H9 (cell line): ENCODE results near the gene EOLA2. TPM values are rescaled to one million over a fixed set of nuclear protein-coding genes. Genes with fewer than 3 reads are reported as not detected.

ENCODE experiments used
- DNase-seq: peaks from one replicate; pipeline ENCODE4 v3.0.0-alpha.2; 2017
- H2AFZ ChIP-seq: one replicate; pipeline ENCODE4 v1.6.1; 2013; ENCODE audit warnings: mild to moderate bottlenecking, low read length, control low read depth, moderate library complexity
- H2AK5ac ChIP-seq: 2 replicates; pipeline ENCODE4 v1.6.1; 2013; ENCODE audit warnings: low read length, control low read depth, mixed read lengths; ENCODE audit not compliant: insufficient read length
- H2BK120ac ChIP-seq: one replicate; pipeline ENCODE4 v1.6.1; 2013; ENCODE audit warnings: low read depth, mild to moderate bottlenecking, low read length, control low read depth, inconsistent platforms; ENCODE audit not compliant: poor library complexity, severe bottlenecking
- H2BK12ac ChIP-seq: 2 replicates; pipeline ENCODE4 v1.6.1; 2013; ENCODE audit warnings: low read length, control low read depth, mixed read lengths, low read depth; ENCODE audit not compliant: insufficient read length
- H2BK15ac ChIP-seq: 2 replicates; pipeline ENCODE4 v1.6.1; 2013; ENCODE audit warnings: low read depth, low read length, control low read depth
- H2BK20ac ChIP-seq: one replicate; pipeline ENCODE4 v1.6.1; 2013; ENCODE audit warnings: low read depth, mild to moderate bottlenecking, low read length, control low read depth, inconsistent platforms; ENCODE audit not compliant: poor library complexity, severe bottlenecking
- H2BK5ac ChIP-seq: 2 replicates; pipeline ENCODE4 v1.6.1; 2013; ENCODE audit warnings: low read length, control low read depth, mixed read lengths; ENCODE audit not compliant: insufficient read length
- H3K14ac ChIP-seq: 2 replicates; pipeline ENCODE4 v1.6.1; 2013; ENCODE audit warnings: low read length, control low read depth; ENCODE audit not compliant: insufficient read depth
- H3K18ac ChIP-seq: 2 replicates; pipeline ENCODE4 v1.6.1; 2013; ENCODE audit warnings: low read depth, mild to moderate bottlenecking, mixed read lengths, low read length, control low read depth; ENCODE audit not compliant: insufficient read length
- H3K23ac ChIP-seq: 2 replicates; pipeline ENCODE4 v1.6.1; 2013; ENCODE audit warnings: low read length, control low read depth, mixed read lengths, low read depth; ENCODE audit not compliant: insufficient read length
- H3K23me2 ChIP-seq: 2 replicates; pipeline ENCODE4 v1.6.1; 2013; ENCODE audit warnings: low read depth, mild to moderate bottlenecking, mixed read lengths, low read length, control low read depth; ENCODE audit not compliant: insufficient read length, poor library complexity, severe bottlenecking
- H3K27ac ChIP-seq: 2 replicates; pipeline ENCODE4 v1.5.1; 2013; ENCODE audit warnings: low read length, control low read depth, mixed read lengths, low read depth; ENCODE audit not compliant: insufficient read length
- H3K27me3 ChIP-seq: 2 replicates; pipeline ENCODE4 v1.6.1; 2013; ENCODE audit warnings: low read length, control low read depth, inconsistent platforms; ENCODE audit not compliant: insufficient read depth
- H3K4ac ChIP-seq: 2 replicates; pipeline ENCODE4 v1.6.1; 2013; ENCODE audit warnings: low read depth, mild to moderate bottlenecking, control low read depth, inconsistent platforms, low read length, moderate library complexity
- H3K4me1 ChIP-seq: 2 replicates; pipeline ENCODE4 v1.6.1; 2013; ENCODE audit warnings: low read length, control low read depth, inconsistent platforms; ENCODE audit not compliant: insufficient read depth
- H3K4me2 ChIP-seq: 2 replicates; pipeline ENCODE4 v1.6.1; 2013; ENCODE audit warnings: low read length, control low read depth, mixed read lengths; ENCODE audit not compliant: insufficient read length, insufficient read depth
- H3K56ac ChIP-seq: 2 replicates; pipeline ENCODE4 v1.6.1; 2013; ENCODE audit warnings: low read depth, mild to moderate bottlenecking, mixed read lengths, low read length, control low read depth; ENCODE audit not compliant: insufficient read length
- H3K79me1 ChIP-seq: 2 replicates; pipeline ENCODE4 v1.6.1; 2013; ENCODE audit warnings: low read depth, mild to moderate bottlenecking, moderate library complexity, low read length, control low read depth, inconsistent platforms; ENCODE audit not compliant: insufficient read depth, poor library complexity, severe bottlenecking
- H3K79me2 ChIP-seq: 2 replicates; pipeline ENCODE4 v1.6.1; 2013; ENCODE audit warnings: low read length, control low read depth, inconsistent platforms; ENCODE audit not compliant: insufficient read depth
- H3K9ac ChIP-seq: 2 replicates; pipeline ENCODE4 v1.6.1; 2013; ENCODE audit warnings: low read length, control low read depth, mixed read lengths; ENCODE audit not compliant: insufficient read length; ENCODE audit errors: extremely low read depth
- H3K9me3 ChIP-seq: one replicate; pipeline ENCODE4 v1.6.1; 2013; ENCODE audit warnings: low read depth, low read length, inconsistent platforms; ENCODE audit not compliant: control insufficient read depth
- H3T11ph ChIP-seq: one replicate; pipeline ENCODE4 v1.6.1; 2013; ENCODE audit warnings: mild to moderate bottlenecking, low read length, control low read depth, inconsistent platforms
- H4K20me1 ChIP-seq: one replicate; pipeline ENCODE4 v1.6.1; 2013; ENCODE audit not compliant: control insufficient read depth, insufficient read length, insufficient read depth
- H4K5ac ChIP-seq: 2 replicates; pipeline ENCODE4 v1.6.1; 2013; ENCODE audit warnings: low read depth, mild to moderate bottlenecking, mixed read lengths, low read length, control low read depth; ENCODE audit not compliant: insufficient read length
- H4K8ac ChIP-seq: replicated peaks from 2 replicates; pipeline ENCODE4 v1.6.1; 2013; ENCODE audit warnings: low read length, control low read depth, mixed read lengths, low read depth; ENCODE audit not compliant: insufficient read length
- H4K91ac ChIP-seq: 2 replicates; pipeline ENCODE4 v1.6.1; 2013; ENCODE audit warnings: low read depth, mild to moderate bottlenecking, moderate library complexity, mixed read lengths, low read length, control low read depth; ENCODE audit not compliant: insufficient read length
- H3K27ac Mint-ChIP-seq, 3 experiments: 2 replicates in 2 of 3; 3 replicates in 1 of 3; pipeline ENCODE4 v1.8.0; 2020 to 2021; ENCODE audit warnings: mixed read lengths in 3 of 3, mild to moderate bottlenecking in 1 of 3, moderate library complexity in 1 of 3
- H3K27me3 Mint-ChIP-seq: 2 replicates; pipeline ENCODE4 v1.8.0; 2021; ENCODE audit warnings: low read depth, mild to moderate bottlenecking, moderate library complexity, mixed read lengths
- H3K36me3 Mint-ChIP-seq, 3 experiments: 2 replicates in 2 of 3; 3 replicates in 1 of 3; pipeline ENCODE4 v1.8.0; 2020 to 2021; ENCODE audit warnings: low read depth in 3 of 3, mixed read lengths in 3 of 3; ENCODE audit not compliant: insufficient read depth in 1 of 3
- H3K4me1 Mint-ChIP-seq, 2 experiments: 2 replicates each; pipeline ENCODE4 v1.8.0; 2020; ENCODE audit warnings: mixed read lengths in 2 of 2
- H3K4me3 Mint-ChIP-seq, 2 experiments: 2 replicates in 1 of 2; 3 replicates in 1 of 2; pipeline ENCODE4 v1.8.0; 2020 to 2021; ENCODE audit warnings: mild to moderate bottlenecking in 2 of 2, mixed read lengths in 2 of 2, moderate library complexity in 1 of 2
- H3K9me3 Mint-ChIP-seq, 2 experiments: 2 replicates in 1 of 2; 3 replicates in 1 of 2; pipeline ENCODE4 v1.8.0; 2020; ENCODE audit warnings: mild to moderate bottlenecking in 2 of 2, mixed read lengths in 2 of 2, moderate library complexity in 1 of 2
- CTCF ChIP-seq: fragments of 200-600 bp; sonication (generic); conservative IDR thresholded peaks from 3 replicates; pipeline ENCODE4 v1.8.0; 2021; ENCODE audit warnings: antibody characterized with exemption, mild to moderate bottlenecking
- WGBS: extraction: QIAGEN DNeasy Blood & Tissue Kit; methylation state at CpG from one replicate; pipeline ENCODE4 v1.1.7; 2013; ENCODE audit warnings: missing lambda C conversion rate, low lambda C conversion rate, mixed read lengths; ENCODE audit not compliant: insufficient read length; ENCODE audit errors: extremely low coverage; 5-methylcytosine and 5-hydroxymethylcytosine counted together
- total RNA-seq: library from RNA; stranded (reverse); gene quantifications from 2 replicates; pipeline ENCODE4 v1.2.1, GENCODE V29; 2021

Gene EOLA2
- total RNA-seq, 1 experiment from 2014 or later = 38.9 TPM

DNA sequence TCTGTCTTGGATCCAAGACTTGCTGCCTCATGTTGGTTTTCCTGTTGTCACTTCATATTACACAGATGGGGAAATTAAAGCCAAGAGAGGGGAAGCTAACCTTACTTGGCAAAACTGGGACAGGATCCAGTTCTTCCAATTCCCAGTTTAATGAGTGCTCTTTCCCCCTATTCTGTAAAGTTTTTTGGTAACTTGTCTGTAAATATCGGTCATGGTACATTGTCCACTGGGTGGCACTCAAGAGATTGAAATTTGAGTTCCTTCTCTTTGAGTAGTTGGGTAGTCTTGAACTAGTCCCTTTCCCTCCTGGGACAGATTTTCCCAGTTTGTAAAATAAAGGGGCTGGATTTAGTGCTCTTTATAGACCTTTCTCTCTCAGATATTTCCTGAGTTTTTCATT, 12.4 kb upstream of the EOLA2 start:
- no peak overlapping the region for H2BK120ac ChIP-seq
- no peaks in the 10 kb centered on the region for H3K23me2 ChIP-seq
- WGBS = no CpG with 5 or more reads among the region's 1 CpG
- no peak overlapping the region for H4K5ac ChIP-seq
- no peak overlapping the region for H2BK20ac ChIP-seq
- no peak overlapping the region for H3K9ac ChIP-seq
- H4K20me1 ChIP-seq = no peaks in the 10 kb centered on the region
- Mint-ChIP-seq H3K36me3 (peaks cover 18 to 54% (median 41%) of the 10 kb centered on the region in 3 experiments), H3K4me1 (peaks cover 19 to 21% of the 10 kb centered on the region in 2 experiments), H3K27me3 (no peaks in the 10 kb centered on the region), H3K9me3 (peaks cover 71 to 72% of the 10 kb centered on the region in 2 experiments), H3K27ac (no peak overlapping the region), H3K4me3 (no peak overlapping the region)
- H3K4ac ChIP-seq = no peak overlapping the region
- H3K4me1 ChIP-seq = peaks cover 5% of the 10 kb centered on the region; the same call in 1 of the 2 replicates
- H3K27ac ChIP-seq = no peak overlapping the region
- H3K79me2 ChIP-seq = no peaks in the 10 kb centered on the region
- no peak overlapping the region for H2AK5ac ChIP-seq
- no peak overlapping the region for H4K91ac ChIP-seq
- no peak overlapping the region for H3K18ac ChIP-seq
- no peak overlapping the region for H3K23ac ChIP-seq
- H3K56ac ChIP-seq = no peak overlapping the region
- H3K14ac ChIP-seq = no peak overlapping the region
- no peaks in the 10 kb centered on the region for H3K79me1 ChIP-seq
- no peak overlapping the region for H3T11ph ChIP-seq
- peak; percentile 43 for TF ChIP-seq CTCF
- no peak overlapping the region for H2BK12ac ChIP-seq
- no peak overlapping the region for H3K4me2 ChIP-seq
- H2BK15ac ChIP-seq = no peak overlapping the region
- no peak overlapping the region for H2AFZ ChIP-seq
- H4K8ac ChIP-seq = no peak overlapping the region
- H2BK5ac ChIP-seq = no peak overlapping the region
- peaks cover 25% of the 10 kb centered on the region for H3K9me3 ChIP-seq
- H3K27me3 ChIP-seq = no peaks in the 10 kb centered on the region
- no peak for DNase-seq
